HG02763 (cell line): Measurements from ENCODE around the gene FBLN5.

Experiments
- ATAC-seq: cut with Tn5 transposase; IDR thresholded peaks from one replicate; pipeline ENCODE4 v1.9.1; 2021; ENCODE audit warnings: mild to moderate bottlenecking, moderate library complexity; ENCODE audit not compliant: unreplicated experiment

Gene FBLN5

DNA sequence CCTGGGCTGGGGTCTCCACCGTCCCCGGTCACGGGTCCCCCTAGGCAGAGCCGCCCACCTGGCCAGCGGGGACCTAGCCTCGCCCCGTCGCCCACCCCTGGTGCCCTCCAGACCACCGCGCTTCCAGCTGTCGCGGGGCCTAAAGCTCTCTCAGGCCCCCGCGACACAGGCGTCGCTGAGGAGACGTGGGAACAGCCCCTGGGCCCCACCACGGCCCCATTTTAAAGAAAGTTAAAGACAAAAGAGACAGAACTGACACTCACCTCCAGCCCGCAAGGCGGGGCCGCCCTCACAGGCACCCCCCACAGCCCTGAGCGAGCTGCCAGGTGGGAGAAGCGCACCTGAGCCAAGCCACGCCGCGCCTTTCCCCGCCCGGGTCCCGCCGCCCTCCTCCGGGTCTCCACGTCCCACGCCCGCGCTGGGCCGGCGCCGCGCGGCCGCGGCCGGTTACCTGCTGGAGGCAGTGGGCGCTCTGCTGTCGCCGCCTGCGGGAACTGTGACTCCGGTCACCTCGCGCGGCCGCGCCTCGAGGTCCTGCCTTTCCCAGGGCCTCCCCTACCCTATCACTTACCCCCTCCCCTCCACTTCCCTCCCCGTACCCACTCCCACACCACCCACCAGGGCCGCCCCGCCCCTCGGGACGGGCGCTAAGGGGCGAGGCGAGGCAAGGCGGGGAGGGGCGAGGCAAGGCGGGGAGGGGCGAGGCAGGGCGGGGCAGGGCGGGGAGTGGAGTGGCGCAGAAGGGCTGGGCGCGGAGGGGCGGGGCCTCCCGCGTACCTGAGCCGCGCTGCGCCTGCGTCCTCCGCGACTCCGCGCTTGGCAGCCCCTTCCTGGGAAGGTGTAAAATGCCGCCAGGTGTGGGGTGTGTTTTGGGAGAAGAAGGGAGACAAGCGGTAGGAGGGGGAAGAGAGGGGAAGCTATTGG lies 111.3 kb downstream of the FBLN5 start:
- ATAC-seq: peak; percentile 63

DNA sequence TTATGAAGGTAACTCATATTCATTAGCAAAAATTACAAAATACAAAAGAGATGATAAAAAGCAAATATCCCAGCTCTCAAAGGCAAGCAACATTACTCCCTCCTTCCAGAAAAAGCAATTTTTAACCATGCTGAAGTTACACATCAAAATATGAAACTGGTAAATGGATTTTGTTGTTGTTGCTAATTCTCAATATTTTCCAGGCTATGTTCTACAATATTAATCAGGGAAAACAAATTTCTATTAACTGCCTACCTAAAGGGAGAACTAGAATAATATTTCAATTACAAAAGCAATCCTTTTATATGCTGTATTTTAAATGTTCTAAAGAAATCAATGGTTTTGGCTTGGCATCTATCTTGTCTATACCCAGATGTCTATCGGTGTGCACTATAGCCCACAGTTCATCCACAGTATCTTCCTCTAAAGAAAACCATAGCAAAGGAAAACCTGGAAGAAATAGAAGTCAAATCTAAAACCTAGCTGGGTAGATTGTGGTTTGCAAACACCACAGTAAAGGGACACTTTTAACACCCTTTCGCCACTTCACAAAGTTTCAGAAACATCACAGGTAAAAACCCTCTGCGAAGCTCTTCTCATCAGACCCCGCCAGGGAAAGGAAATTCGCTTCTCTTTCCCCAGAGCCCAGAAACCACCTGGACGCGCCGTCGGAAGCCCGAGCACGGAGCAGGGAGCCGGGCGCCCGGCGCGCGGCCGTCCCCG lies 112.1 kb downstream of the FBLN5 start:
- ATAC-seq: peak; percentile 8

DNA sequence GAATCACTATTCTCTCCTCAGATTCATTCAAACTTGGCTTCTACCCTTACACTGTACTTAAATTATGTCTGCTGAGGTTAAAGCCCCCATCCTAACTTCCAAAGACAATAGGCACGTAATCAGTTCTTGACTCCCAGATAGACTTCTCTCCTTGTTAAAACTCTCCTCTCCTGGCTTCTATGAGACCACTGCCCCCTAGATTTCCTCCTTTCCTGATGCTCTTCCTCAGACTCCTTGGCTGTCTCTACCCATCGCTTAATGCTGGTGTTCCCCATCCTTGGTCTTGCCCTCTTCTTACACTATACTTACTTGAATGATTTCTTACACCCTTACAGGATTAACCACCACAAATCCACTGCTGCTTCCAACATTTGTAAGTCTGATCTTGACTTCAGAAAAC lies 112.9 kb downstream of the FBLN5 start:
- no peak for ATAC-seq

GRCh38 chr14:91831337-91831736 lies 116.2 kb downstream of the FBLN5 start:
- no peak for ATAC-seq

- ATAC-seq: peak; percentile 83
These were observed 116.7 kb downstream of the FBLN5 start for GRCh38 chr14:91830777-91831176.

- ATAC-seq: no peak
These were observed 118.0 kb downstream of the FBLN5 start for GRCh38 chr14:91829511-91829910.

DNA sequence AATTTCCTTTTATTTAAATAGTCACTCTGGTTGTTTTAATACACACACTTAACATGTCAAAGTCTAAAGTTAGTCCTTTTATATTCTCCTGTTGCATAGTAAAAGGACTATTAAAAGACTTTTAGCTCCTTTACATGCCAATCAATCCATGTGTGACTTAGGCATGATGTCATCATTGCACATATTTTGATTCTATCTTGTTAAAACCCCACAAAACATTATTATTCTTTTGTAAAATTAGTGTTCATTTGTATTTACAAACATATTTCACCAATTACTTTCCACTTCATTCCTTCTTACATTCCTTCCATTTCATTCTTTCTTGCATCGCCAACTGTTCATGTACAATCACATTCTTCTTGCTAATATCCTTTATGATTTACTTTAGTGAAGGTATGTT lies 119.7 kb downstream of the FBLN5 start:
- no peak for ATAC-seq
